GM12891 (cell line): ENCODE measurements around the gene OBP2B.

Experiments
- POLR2A ChIP-seq: IDR thresholded peaks from 2 replicates; pipeline ENCODE4 v1.6.1; 2011; ENCODE audit warnings: low read depth, low read length, control low read depth
- POLR2AphosphoS5 ChIP-seq: IDR thresholded peaks from 2 replicates; pipeline ENCODE4 v1.6.1; 2011; ENCODE audit warnings: low read depth, low read length, control low read depth
- SPI1 ChIP-seq: IDR thresholded peaks from 2 replicates; pipeline ENCODE4 v1.6.1; 2011; ENCODE audit warnings: low read depth, low read length, control low read depth
- TAF1 ChIP-seq: IDR thresholded peaks from 2 replicates; pipeline ENCODE4 v1.6.1; 2011; ENCODE audit warnings: low read depth, low read length, control low read depth

DNA sequence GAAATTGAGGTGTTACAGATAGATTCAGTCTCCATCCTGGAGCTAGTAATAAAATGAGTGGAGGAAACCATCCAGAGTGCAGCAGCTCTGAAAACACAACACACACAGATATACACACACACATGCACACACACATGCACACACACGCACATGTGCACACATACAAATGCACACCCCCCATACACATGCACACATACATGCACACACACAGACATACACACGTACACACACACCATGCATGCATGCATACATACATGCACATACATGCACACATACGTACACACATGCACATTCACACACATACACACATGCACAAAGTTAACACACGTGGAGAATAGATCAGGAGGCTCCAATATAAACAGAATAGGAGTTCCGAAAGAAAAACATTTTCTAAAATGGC, 21.0 kb upstream of the OBP2B start:
- TF ChIP-seq POLR2A, result no peak
- TF ChIP-seq SPI1, result no peak
- no peak for TF ChIP-seq POLR2AphosphoS5
- no peak for TF ChIP-seq TAF1
